NT2/D1 (cell line): Measurements from ENCODE around the gene KCNG2.

Experiments used
- DNase-seq: peaks from one replicate; pipeline ENCODE4 v3.0.0-alpha.2; 2011; ENCODE audit warnings: low read depth, low spot score
- H3K27me3 ChIP-seq: 2 replicates; pipeline ENCODE4 v1.6.0; 2011; ENCODE audit warnings: mild to moderate bottlenecking; ENCODE audit not compliant: insufficient read length, insufficient read depth
- H3K36me3 ChIP-seq: 2 replicates; pipeline ENCODE4 v1.6.1; 2011; ENCODE audit warnings: mild to moderate bottlenecking, low read length, mixed read lengths; ENCODE audit not compliant: insufficient read depth, insufficient read length
- H3K4me1 ChIP-seq: 2 replicates; pipeline ENCODE4 v1.5.1; 2011; ENCODE audit not compliant: insufficient read depth, insufficient read length
- H3K4me3 ChIP-seq: 2 replicates; pipeline ENCODE4 v1.5.1; 2011; ENCODE audit warnings: low read depth; ENCODE audit not compliant: insufficient read length
- H3K9ac ChIP-seq: 2 replicates; pipeline ENCODE4 v1.6.0; 2011; ENCODE audit warnings: low read depth; ENCODE audit not compliant: insufficient read length
- H3K9me3 ChIP-seq: 2 replicates; pipeline ENCODE4 v1.5.1; 2011; ENCODE audit warnings: mild to moderate bottlenecking, low read length; ENCODE audit not compliant: insufficient read depth
- SUZ12 ChIP-seq: IDR thresholded peaks from 2 replicates; pipeline ENCODE4 v1.6.1; 2011; ENCODE audit not compliant: insufficient read length, insufficient read depth; ENCODE audit errors: extremely low read depth
- YY1 ChIP-seq: IDR thresholded peaks from 2 replicates; pipeline ENCODE4 v1.6.1; 2011; ENCODE audit not compliant: insufficient read length, insufficient read depth
- ZNF274 ChIP-seq: IDR thresholded peaks from 2 replicates; pipeline ENCODE4 v1.6.1; 2011; ENCODE audit warnings: mild to moderate bottlenecking, low read depth, low read length

KCNG2 gene

DNA sequence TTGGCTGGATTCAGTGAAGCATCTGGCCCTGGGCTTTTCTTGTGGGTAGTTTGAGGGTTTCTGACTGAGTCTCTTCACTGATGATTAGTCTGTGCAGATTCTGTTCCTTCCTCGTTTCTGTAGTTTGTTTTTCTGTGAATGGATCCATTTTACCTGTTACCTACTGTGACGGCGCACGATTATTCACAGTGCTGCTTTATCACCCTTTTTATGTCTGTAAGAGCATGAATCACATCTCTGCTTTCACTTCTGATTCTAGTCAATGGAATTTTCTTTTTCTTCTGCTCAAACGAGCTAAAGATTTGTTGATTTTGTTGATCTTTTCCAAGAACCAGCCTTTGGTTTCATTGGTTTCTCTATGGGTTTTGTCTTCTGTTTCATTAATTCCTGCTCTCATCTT lies 92.9 kb downstream of the KCNG2 start:
- no peak overlapping the region for H3K9ac ChIP-seq
- no peaks in the 10 kb centered on the region for H3K27me3 ChIP-seq
- H3K4me1 ChIP-seq: no peaks in the 10 kb centered on the region
- peaks cover 28% of the 10 kb centered on the region for H3K9me3 ChIP-seq
- no peak for TF ChIP-seq SUZ12
- no peak for TF ChIP-seq YY1
- TF ChIP-seq ZNF274: no peak
- H3K4me3 ChIP-seq: no peak overlapping the region
- no peaks in the 10 kb centered on the region for H3K36me3 ChIP-seq
- no peak for DNase-seq

GRCh38 chr18:79896738-79897137 lies 99.0 kb downstream of the KCNG2 start:
- Histone ChIP-seq H3K4me3 (no peak overlapping the region), H3K36me3 (no peaks in the 10 kb centered on the region), H3K4me1 (no peaks in the 10 kb centered on the region), H3K9me3 (peaks cover 57% of the 10 kb centered on the region), H3K9ac (no peak overlapping the region), H3K27me3 (no peaks in the 10 kb centered on the region)
- DNase-seq: no peak
- no peak for TF ChIP-seq ZNF274

DNA sequence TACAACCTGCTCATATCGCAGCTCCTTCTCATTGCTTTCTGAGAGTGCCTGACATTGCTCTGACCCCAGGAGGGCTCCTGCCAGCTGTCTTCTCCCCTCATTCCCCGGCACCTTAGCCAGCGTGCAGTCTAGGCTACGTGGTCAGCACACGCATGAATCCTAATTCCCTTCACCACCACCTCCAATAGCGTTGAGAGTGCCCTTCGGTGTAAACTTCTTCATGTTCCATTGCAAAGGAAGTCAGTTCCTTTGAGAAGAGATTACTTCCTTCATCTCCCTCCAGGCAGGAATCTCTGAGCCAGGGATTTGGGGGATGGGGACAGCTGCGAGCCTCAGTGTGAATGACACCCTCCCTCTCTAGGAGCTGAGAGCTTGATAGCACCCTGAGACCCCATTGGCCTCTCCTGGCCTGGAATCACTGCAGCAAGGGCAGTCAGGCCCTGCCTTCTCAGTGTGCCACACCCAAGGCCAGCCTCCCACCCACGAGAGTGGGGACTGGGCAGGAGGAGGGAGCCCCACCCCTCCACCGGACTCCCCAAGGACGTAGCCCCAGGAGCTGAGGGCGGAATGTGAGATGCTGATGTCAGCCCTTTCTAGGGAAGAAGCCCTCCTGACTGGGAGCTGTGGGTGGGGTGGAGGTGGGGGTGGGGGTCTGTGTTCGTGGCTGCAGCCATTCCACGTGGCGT lies 100.3 kb downstream of the KCNG2 start:
- Histone ChIP-seq H3K4me1 (no peaks in the 10 kb centered on the region), H3K27me3 (no peaks in the 10 kb centered on the region), H3K9me3 (peaks cover 56% of the 10 kb centered on the region), H3K36me3 (peaks cover 3% of the 10 kb centered on the region), H3K4me3 (no peak overlapping the region), H3K9ac (no peak overlapping the region)
- no peak for DNase-seq
- TF ChIP-seq ZNF274: no peak
- TF ChIP-seq SUZ12: no peak

GRCh38 chr18:79898952-79899608 lies 101.3 kb downstream of the KCNG2 start:
- Histone ChIP-seq H3K9me3 (peaks cover 46% of the 10 kb centered on the region), H3K36me3 (peaks cover 7% of the 10 kb centered on the region), H3K4me1 (no peaks in the 10 kb centered on the region), H3K9ac (no peak overlapping the region), H3K4me3 (no peak overlapping the region), H3K27me3 (no peaks in the 10 kb centered on the region)
- no peak for DNase-seq
- TF ChIP-seq YY1: no peak
- TF ChIP-seq SUZ12: no peak
- no peak for TF ChIP-seq ZNF274

DNA sequence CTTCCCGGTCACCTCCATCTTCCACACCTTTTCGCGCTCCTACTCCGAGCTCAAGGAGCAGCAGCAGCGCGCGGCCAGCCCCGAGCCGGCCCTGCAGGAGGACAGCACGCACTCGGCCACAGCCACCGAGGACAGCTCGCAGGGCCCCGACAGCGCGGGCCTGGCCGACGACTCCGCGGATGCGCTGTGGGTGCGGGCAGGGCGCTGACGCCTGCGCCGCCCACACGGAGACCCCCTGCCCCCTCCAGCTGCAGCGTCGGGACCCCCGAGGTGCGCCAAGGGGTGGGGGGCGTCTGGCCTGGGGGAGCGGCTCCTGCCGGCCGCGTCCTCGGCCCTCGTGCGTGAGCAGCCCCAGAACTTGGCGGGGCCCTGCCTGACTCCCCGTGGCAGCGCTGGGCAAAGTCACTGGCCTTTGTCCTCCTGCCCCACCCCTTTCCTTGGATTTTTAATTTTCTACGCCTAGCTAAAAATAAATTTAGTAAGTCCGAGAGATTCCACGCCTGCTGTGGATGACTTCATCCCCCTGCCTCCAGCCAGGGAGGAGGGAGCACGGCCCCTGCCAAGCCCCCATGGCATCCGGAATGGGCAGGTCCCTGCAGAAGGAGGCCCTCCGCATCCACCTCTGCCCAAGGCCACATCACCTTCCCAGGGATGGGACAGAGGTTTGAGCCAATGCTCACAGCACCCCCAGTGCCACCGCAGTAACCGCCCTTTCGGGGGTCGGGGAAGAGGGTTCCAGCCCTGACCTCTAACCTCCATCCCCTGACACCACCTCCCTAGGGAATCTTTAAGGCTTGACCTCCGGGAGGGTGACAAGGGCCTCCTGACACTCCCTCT lies 102.1 kb downstream of the KCNG2 start:
- Histone ChIP-seq H3K36me3 (peaks cover 7% of the 10 kb centered on the region), H3K4me3 (no peak overlapping the region), H3K27me3 (no peaks in the 10 kb centered on the region), H3K9ac (no peak overlapping the region), H3K9me3 (peaks cover 41% of the 10 kb centered on the region), H3K4me1 (no peaks in the 10 kb centered on the region)
- TF ChIP-seq SUZ12 (no peak), ZNF274 (no peak), YY1 (no peak)
- DNase-seq: no peak

DNA sequence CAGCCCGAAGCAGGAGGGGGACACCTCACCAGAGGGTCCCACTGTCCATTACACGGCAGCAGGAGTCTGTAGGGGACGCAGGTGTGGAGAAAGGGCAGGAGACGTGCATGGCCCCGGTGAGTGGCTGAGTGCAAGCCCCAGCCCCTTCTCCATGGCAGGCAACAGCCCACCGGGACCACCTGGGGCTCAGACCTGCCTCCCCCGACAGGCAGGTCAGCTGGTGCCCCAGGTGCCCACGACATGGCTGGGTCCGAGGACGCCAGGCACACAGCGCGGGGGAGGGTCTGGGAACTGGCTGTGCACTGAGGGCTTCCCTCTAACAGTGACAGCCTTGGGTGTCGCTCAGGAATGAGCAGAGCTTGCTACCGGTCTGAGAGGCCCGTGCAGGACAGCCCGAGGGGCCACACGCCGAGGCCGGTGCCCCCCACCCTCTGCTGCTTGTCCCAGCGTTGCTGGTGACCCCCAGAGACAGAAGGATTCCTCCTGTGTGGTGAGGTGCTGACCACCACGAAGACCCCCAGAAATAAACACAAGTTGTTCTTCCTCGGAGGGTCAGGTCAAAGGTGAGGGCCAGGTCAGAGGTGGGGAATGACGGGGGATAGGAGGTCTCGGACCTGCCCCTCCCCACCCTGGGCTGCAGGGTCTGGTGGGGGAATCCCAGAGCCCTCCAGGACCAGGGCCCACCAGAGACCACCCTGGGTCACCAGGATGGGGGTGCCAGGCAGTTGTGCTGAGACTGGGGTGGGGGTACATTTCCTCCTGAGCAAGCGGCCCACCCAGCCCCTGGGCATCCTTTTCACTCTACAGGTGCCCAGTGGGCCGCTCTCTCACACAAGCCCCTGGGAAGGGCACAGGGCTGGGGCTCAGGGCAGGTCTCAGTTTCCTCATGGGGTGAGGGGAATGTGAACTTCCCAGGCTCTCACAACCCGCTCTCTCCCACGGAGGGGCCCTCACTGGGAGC lies 103.2 kb downstream of the KCNG2 start:
- TF ChIP-seq SUZ12 (no peak), YY1 (no peak), ZNF274 (no peak)
- DNase-seq: no peak
- Histone ChIP-seq H3K4me1 (no peaks in the 10 kb centered on the region), H3K4me3 (no peak overlapping the region), H3K9ac (no peak overlapping the region), H3K27me3 (no peaks in the 10 kb centered on the region), H3K36me3 (peaks cover 7% of the 10 kb centered on the region), H3K9me3 (peaks cover 33% of the 10 kb centered on the region)

GRCh38 chr18:79901665-79902064 lies 103.9 kb downstream of the KCNG2 start:
- no peak for DNase-seq
- H3K27me3 ChIP-seq: no peaks in the 10 kb centered on the region
- H3K4me3 ChIP-seq: no peak overlapping the region
- TF ChIP-seq SUZ12 (no peak), YY1 (no peak), ZNF274 (no peak)
- peaks cover 7% of the 10 kb centered on the region for H3K36me3 ChIP-seq
- no peaks in the 10 kb centered on the region for H3K4me1 ChIP-seq
- H3K9ac ChIP-seq: no peak overlapping the region
- peaks cover 27% of the 10 kb centered on the region for H3K9me3 ChIP-seq
